Caco-2 (cell line): ENCODE results near the gene SMURF2. TPM values are rescaled to one million over a fixed set of nuclear protein-coding genes. Genes with fewer than 3 reads are reported as not detected.

Experiments used
- BruUV-seq: library from RNA; stranded (reverse); fragments of 400-500 nt; replicated peaks from 2 replicates; lab custom pipeline; 2021; lab: Mats Ljungman, UMichigan
- CTCF ChIA-PET: fragments of 300-600 bp; sonication (Branson Sonifier 250); formaldehyde crosslinking; loops from one replicate; lab custom pipeline; 2022; ENCODE audit warnings: antibody characterized with exemption; lab: Charles Lee
- POLR2A ChIA-PET: fragments of 300-600 bp; sonication (Branson Sonifier 250); formaldehyde crosslinking; loops from one replicate; lab custom pipeline; 2022; ENCODE audit warnings: antibody characterized with exemption; lab: Charles Lee
- DNase-seq, 2 experiments: peaks; one replicate each; pipeline versions ENCODE4 v3.0.0 to v3.0.0-alpha.2; 2020 to 2022
- H3K27me3 ChIP-seq: replicated peaks from 2 replicates; pipeline ENCODE4 v1.6.0; 2011; ENCODE audit warnings: low read length; ENCODE audit not compliant: control insufficient read depth, insufficient read depth
- H3K36me3 ChIP-seq: 2 replicates; pipeline ENCODE4 v1.5.1; 2011; ENCODE audit warnings: low read length; ENCODE audit not compliant: control insufficient read depth, insufficient read depth
- H3K4me1 ChIP-seq: fragments of 250-450 bp; sonication (Bioruptor Pico); 2 replicates; pipeline ENCODE4 v1.5.1; 2020; ENCODE audit warnings: mild to moderate bottlenecking
- H3K4me3 ChIP-seq: 2 replicates; pipeline ENCODE4 v1.5.1; 2011; ENCODE audit warnings: low read depth, mild to moderate bottlenecking, control low read depth, low read length
- H3K9me3 ChIP-seq: fragments of 250-450 bp; sonication (Bioruptor Pico); 2 replicates; pipeline ENCODE4 v1.5.1; 2020; ENCODE audit warnings: mild to moderate bottlenecking, moderate library complexity
- H3K27ac Mint-ChIP-seq: one replicate; pipeline ENCODE4 v1.8.0; 2022; ENCODE audit warnings: mixed read lengths; ENCODE audit not compliant: unreplicated experiment
- H3K27me3 Mint-ChIP-seq: one replicate; pipeline ENCODE4 v1.8.0; 2022; ENCODE audit warnings: mixed read lengths; ENCODE audit not compliant: insufficient read depth, unreplicated experiment
- H3K36me3 Mint-ChIP-seq: one replicate; pipeline ENCODE4 v1.8.0; 2022; ENCODE audit warnings: mild to moderate bottlenecking, mixed read lengths; ENCODE audit not compliant: insufficient read depth, unreplicated experiment
- H3K4me1 Mint-ChIP-seq: one replicate; pipeline ENCODE4 v1.8.0; 2022; ENCODE audit warnings: low read depth, mixed read lengths; ENCODE audit not compliant: unreplicated experiment
- H3K4me3 Mint-ChIP-seq: one replicate; pipeline ENCODE4 v1.8.0; 2022; ENCODE audit warnings: mild to moderate bottlenecking, moderate library complexity, mixed read lengths; ENCODE audit not compliant: unreplicated experiment
- H3K9me3 Mint-ChIP-seq: one replicate; pipeline ENCODE4 v1.8.0; 2022; ENCODE audit warnings: mixed read lengths; ENCODE audit not compliant: unreplicated experiment
- intact Hi-C: fragments of 100-400 bp; cut with micrococcal nuclease; formaldehyde crosslinking; loops from one replicate; pipeline ENCODE4 v1.10.0; 2022; ENCODE audit not compliant: unreplicated experiment
- total RNA-seq: library from RNA; stranded (reverse); gene quantifications from 2 replicates; pipeline ENCODE4 v1.2.3, GENCODE V29; 2022
- TF ChIP-seq, protein P1 (sequence below), 2 experiments: fragments of 200-600 bp in 1 of 2; IDR thresholded peaks; 1 replicate in 1 of 2; 2 replicates in 1 of 2; pipeline versions ENCODE4 v1.5.1 to v1.8.0; 2011 to 2022; ENCODE audit warnings: antibody characterized with exemption in 1 of 2, control low read depth in 1 of 2, inconsistent platforms in 1 of 2, low read depth in 1 of 2, low read length in 1 of 2, mild to moderate bottlenecking in 1 of 2, moderate library complexity in 1 of 2; ENCODE audit not compliant: insufficient read depth in 1 of 2, severe bottlenecking in 1 of 2, unreplicated experiment in 1 of 2

Gene SMURF2
- total RNA-seq, 1 experiment from 2014 or later, result 26.9 TPM

DNA sequence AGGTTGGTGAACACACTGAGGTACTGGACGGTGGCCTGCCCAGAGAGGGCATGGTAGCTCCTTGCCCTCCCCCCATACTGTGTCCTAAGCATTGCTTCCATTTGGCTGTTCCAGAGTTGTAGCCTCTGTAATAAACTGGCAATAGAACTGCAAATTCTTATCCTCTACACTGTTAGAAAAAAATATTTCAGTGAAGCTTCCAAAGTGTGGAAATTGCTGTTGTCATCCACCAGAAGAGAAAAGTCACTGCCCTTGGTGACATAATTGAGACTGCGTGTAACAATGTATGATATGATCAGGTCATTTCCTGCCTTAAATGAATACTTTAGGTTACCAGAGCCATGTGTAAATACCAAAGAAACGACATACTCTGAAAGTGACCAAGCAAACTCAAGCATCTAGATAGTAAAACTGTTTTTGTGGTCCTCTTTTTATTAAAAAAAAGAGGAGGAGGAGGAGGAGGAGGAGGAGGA is 89.4 kb downstream of the SMURF2 start:
- TF ChIP-seq, protein P1, sequence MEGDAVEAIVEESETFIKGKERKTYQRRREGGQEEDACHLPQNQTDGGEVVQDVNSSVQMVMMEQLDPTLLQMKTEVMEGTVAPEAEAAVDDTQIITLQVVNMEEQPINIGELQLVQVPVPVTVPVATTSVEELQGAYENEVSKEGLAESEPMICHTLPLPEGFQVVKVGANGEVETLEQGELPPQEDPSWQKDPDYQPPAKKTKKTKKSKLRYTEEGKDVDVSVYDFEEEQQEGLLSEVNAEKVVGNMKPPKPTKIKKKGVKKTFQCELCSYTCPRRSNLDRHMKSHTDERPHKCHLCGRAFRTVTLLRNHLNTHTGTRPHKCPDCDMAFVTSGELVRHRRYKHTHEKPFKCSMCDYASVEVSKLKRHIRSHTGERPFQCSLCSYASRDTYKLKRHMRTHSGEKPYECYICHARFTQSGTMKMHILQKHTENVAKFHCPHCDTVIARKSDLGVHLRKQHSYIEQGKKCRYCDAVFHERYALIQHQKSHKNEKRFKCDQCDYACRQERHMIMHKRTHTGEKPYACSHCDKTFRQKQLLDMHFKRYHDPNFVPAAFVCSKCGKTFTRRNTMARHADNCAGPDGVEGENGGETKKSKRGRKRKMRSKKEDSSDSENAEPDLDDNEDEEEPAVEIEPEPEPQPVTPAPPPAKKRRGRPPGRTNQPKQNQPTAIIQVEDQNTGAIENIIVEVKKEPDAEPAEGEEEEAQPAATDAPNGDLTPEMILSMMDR (IDR thresholded peaks at IDR 0.05; ENCODE audit: insufficient read depth in 1 of 2, low read depth in 1 of 2, low read length in 1 of 2, severe bottlenecking in 1 of 2, unreplicated experiment in 1 of 2), result no peak
- intact Hi-C loops, result no loop called here
- Mint-ChIP-seq H3K4me1 (no peaks in the 10 kb centered on the region), H3K4me3 (no peak overlapping the region), H3K27me3 (no peaks in the 10 kb centered on the region), H3K27ac (no peak overlapping the region), H3K9me3 (no peaks in the 10 kb centered on the region), H3K36me3 (peaks cover 15% of the 10 kb centered on the region)
- no TSS peak for BruUV-seq
- DNase-seq, result no peak
- Histone ChIP-seq H3K36me3 (no peaks in the 10 kb centered on the region), H3K27me3 (no peaks in the 10 kb centered on the region), H3K4me3 (no peak overlapping the region), H3K9me3 (no peaks in the 10 kb centered on the region), H3K4me1 (no peaks in the 10 kb centered on the region)
- ChIA-PET CTCF (no interaction called here), POLR2A (interaction anchor here (0.6 kb wide), 1 partner anchor 427 kb away, joined by 3 read pairs; no protein-coding TSS in a partner anchor)

DNA sequence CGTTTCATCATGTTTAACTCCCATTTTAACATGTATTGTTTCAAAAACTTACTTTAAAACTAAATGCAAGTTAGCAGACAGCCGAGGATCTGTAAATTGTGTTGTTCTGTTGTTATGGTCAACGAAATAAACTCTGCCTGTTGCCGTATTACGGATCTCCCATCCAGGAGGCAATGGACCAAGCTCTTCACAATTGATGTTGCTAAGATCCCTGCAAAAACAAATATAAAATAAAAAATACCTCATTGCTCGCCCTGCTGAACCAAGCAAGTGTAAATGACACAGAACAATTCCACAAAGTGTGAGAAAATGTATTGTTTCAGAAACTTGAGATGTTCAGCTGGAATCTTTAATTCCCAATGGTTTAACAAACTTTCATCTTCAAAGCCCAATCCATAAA is 90.4 kb downstream of the SMURF2 start:
- Mint-ChIP-seq H3K36me3 (peaks cover 15% of the 10 kb centered on the region), H3K4me3 (no peak overlapping the region), H3K9me3 (no peaks in the 10 kb centered on the region), H3K27ac (no peak overlapping the region), H3K27me3 (no peaks in the 10 kb centered on the region), H3K4me1 (no peaks in the 10 kb centered on the region)
- TF ChIP-seq, protein P1 (IDR thresholded peaks at IDR 0.05; ENCODE audit: insufficient read depth in 1 of 2, low read depth in 1 of 2, low read length in 1 of 2, severe bottlenecking in 1 of 2, unreplicated experiment in 1 of 2), result no peak
- CTCF ChIA-PET, result no interaction called here
- BruUV-seq, result no TSS peak
- intact Hi-C loops, result no loop called here
- no peaks in the 10 kb centered on the region for H3K4me1 ChIP-seq
- POLR2A ChIA-PET, result no interaction called here
- H3K36me3 ChIP-seq, result no peaks in the 10 kb centered on the region
- no peaks in the 10 kb centered on the region for H3K9me3 ChIP-seq
- DNase-seq, result no peak
- no peak overlapping the region for H3K4me3 ChIP-seq
- no peaks in the 10 kb centered on the region for H3K27me3 ChIP-seq

DNA sequence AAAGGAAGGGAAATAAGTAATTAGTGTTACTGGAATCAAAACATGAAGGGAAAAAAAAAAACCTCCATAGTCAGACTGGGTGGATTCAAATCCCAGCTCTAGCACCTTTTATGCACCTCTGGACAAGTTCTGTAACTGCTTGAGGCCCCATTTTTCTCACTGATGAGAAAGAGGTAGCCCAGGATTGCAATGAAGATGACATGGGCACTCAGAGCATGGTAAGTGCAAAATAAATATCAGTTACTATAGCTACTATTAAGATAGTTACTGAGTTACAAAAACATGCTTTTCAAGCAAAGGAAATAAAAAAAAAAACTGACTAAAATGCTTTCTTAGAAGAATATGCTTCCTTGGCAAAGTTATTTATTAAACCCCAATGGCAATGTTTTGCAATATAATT is 96.5 kb downstream of the SMURF2 start:
- Histone ChIP-seq H3K4me3 (no peak overlapping the region), H3K9me3 (no peaks in the 10 kb centered on the region), H3K36me3 (no peaks in the 10 kb centered on the region), H3K4me1 (no peaks in the 10 kb centered on the region), H3K27me3 (no peaks in the 10 kb centered on the region)
- BruUV-seq, result no TSS peak
- Mint-ChIP-seq H3K36me3 (peaks cover 28% of the 10 kb centered on the region), H3K4me3 (no peak overlapping the region), H3K4me1 (no peaks in the 10 kb centered on the region), H3K27ac (no peak overlapping the region), H3K27me3 (no peaks in the 10 kb centered on the region), H3K9me3 (no peaks in the 10 kb centered on the region)
- POLR2A ChIA-PET, result no interaction called here
- intact Hi-C loops, result no loop called here
- CTCF ChIA-PET, result no interaction called here
- no peak for DNase-seq
- TF ChIP-seq, protein P1 (IDR thresholded peaks at IDR 0.05; ENCODE audit: insufficient read depth in 1 of 2, low read depth in 1 of 2, low read length in 1 of 2, severe bottlenecking in 1 of 2, unreplicated experiment in 1 of 2), result no peak
